H1 (cell line): ENCODE results near the gene CNDP2. TPM values are rescaled to one million over a fixed set of nuclear protein-coding genes. Genes with fewer than 3 reads are reported as not detected.

Experiments used
- CTCF ChIA-PET: fragments of 300-600 bp; sonication (Branson Sonifier 250); formaldehyde crosslinking; loops from one replicate; lab custom pipeline; 2021; ENCODE audit not compliant: partially characterized antibody; lab: Charles Lee
- POLR2A ChIA-PET: fragments of 300-600 bp; sonication (Branson Sonifier 250); formaldehyde crosslinking; loops from one replicate; lab custom pipeline; 2021; ENCODE audit warnings: inconsistent platforms; ENCODE audit not compliant: partially characterized antibody; lab: Charles Lee
- DNase-seq, 2 experiments: peaks; one replicate each; pipeline versions ENCODE4 v3.0.0 to v3.0.0-alpha.2; 2010 to 2022; ENCODE audit warnings: low spot score in 2 of 2, low read depth in 1 of 2, mixed read lengths in 1 of 2
- FAIRE-seq: peaks from 2 replicates; lab custom pipeline; 2011; peaks lifted over from hg19 to GRCh38; lab: Jason Lieb, UNC
- H2AFZ ChIP-seq: 2 replicates; pipeline ENCODE4 v1.8.1; 2012; ENCODE audit warnings: low read length, inconsistent platforms
- H2AK5ac ChIP-seq: 2 replicates; pipeline ENCODE4 v1.6.1; 2013; ENCODE audit warnings: low read depth, low read length
- H2BK120ac ChIP-seq: replicated peaks from 2 replicates; pipeline ENCODE3; 2013; ENCODE audit warnings: low read depth, low read length, inconsistent platforms
- H2BK12ac ChIP-seq: 2 replicates; pipeline ENCODE4 v1.6.1; 2013; ENCODE audit warnings: low read depth, low read length
- H2BK15ac ChIP-seq: 2 replicates; pipeline ENCODE4 v1.6.1; 2013; ENCODE audit warnings: low read length
- H2BK20ac ChIP-seq: 2 replicates; pipeline ENCODE4 v1.6.1; 2013; ENCODE audit warnings: low read length
- H2BK5ac ChIP-seq: 2 replicates; pipeline ENCODE4 v1.6.1; 2013; ENCODE audit warnings: low read depth, low read length
- H3K14ac ChIP-seq: 2 replicates; pipeline ENCODE4 v1.6.1; 2013; ENCODE audit warnings: inconsistent platforms; ENCODE audit not compliant: insufficient read length
- H3K18ac ChIP-seq: 2 replicates; pipeline ENCODE4 v1.6.1; 2013; ENCODE audit warnings: low read length; ENCODE audit errors: extremely low read depth
- H3K23ac ChIP-seq: 2 replicates; pipeline ENCODE4 v1.6.1; 2013; ENCODE audit warnings: inconsistent platforms; ENCODE audit not compliant: insufficient read length
- H3K23me2 ChIP-seq: 2 replicates; pipeline ENCODE4 v1.6.1; 2013; ENCODE audit warnings: low read depth, low read length
- H3K27ac ChIP-seq: 2 replicates; pipeline ENCODE4 v1.6.1; 2011; ENCODE audit warnings: low read depth, low read length, inconsistent platforms
- H3K27me3 ChIP-seq, 4 experiments: replicated peaks in 1 of 4; 1 replicate in 1 of 4; 2 replicates in 3 of 4; pipeline versions ENCODE4 v1.6.1 to v1.8.1; 2011 to 2013; ENCODE audit warnings: low read length in 3 of 4, mild to moderate bottlenecking in 3 of 4, inconsistent platforms in 2 of 4, mixed read lengths in 2 of 4, moderate library complexity in 1 of 4; ENCODE audit not compliant: control insufficient read depth in 3 of 4, insufficient read depth in 3 of 4; ENCODE audit errors: extremely low read depth in 1 of 4
- H3K36me3 ChIP-seq, 4 experiments: 2 replicates each; pipeline versions ENCODE4 v1.6.1 to v1.8.1; 2011 to 2013; ENCODE audit warnings: mild to moderate bottlenecking in 4 of 4, low read length in 3 of 4, moderate library complexity in 2 of 4, control low read depth in 1 of 4, inconsistent platforms in 1 of 4; ENCODE audit not compliant: insufficient read depth in 4 of 4, control insufficient read depth in 2 of 4
- H3K4ac ChIP-seq: replicated peaks from 2 replicates; pipeline ENCODE3; 2013; ENCODE audit warnings: low read length, low read depth, mixed read lengths, inconsistent platforms; ENCODE audit not compliant: insufficient read length
- H3K4me1 ChIP-seq, 4 experiments: replicated peaks in 1 of 4; 1 replicate in 1 of 4; 2 replicates in 3 of 4; pipeline versions ENCODE4 v1.6.1 to v1.8.1; 2011 to 2013; ENCODE audit warnings: low read length in 3 of 4, inconsistent platforms in 2 of 4, mixed read lengths in 1 of 4; ENCODE audit not compliant: insufficient read depth in 4 of 4, control insufficient read depth in 3 of 4
- H3K4me2 ChIP-seq, 2 experiments: 2 replicates each; pipeline versions ENCODE4 v1.6.1 to v1.8.1; 2011 to 2013; ENCODE audit warnings: low read depth in 2 of 2, low read length in 2 of 2, control low read depth in 1 of 2, inconsistent platforms in 1 of 2, mild to moderate bottlenecking in 1 of 2; ENCODE audit not compliant: insufficient read depth in 1 of 2
- H3K4me3 ChIP-seq, 4 experiments: fragments of 200-600, 300-600 bp in 1 of 4; sonication (generic), shearing (Covaris generic), sonication (Bioruptor Twin) in 1 of 4; 2 replicates each; pipeline versions ENCODE4 v1.5.1 to v1.8.1; 2011 to 2016; ENCODE audit warnings: low read length in 4 of 4, low read depth in 3 of 4, control low read depth in 2 of 4, inconsistent platforms in 2 of 4, mild to moderate bottlenecking in 2 of 4, mixed read lengths in 1 of 4, moderate library complexity in 1 of 4; ENCODE audit not compliant: insufficient read depth in 2 of 4; ENCODE audit errors: extremely low read depth in 1 of 4
- H3K56ac ChIP-seq: replicated peaks from 2 replicates; pipeline ENCODE3; 2013; ENCODE audit warnings: low read depth, mild to moderate bottlenecking, mixed read lengths, low read length, inconsistent platforms; ENCODE audit not compliant: insufficient read length
- H3K79me1 ChIP-seq: 2 replicates; pipeline ENCODE4 v1.6.1; 2013; ENCODE audit warnings: low read depth, low read length, control low read depth
- H3K79me2 ChIP-seq, 2 experiments: 2 replicates each; pipeline versions ENCODE4 v1.6.1 to v1.8.1; 2012 to 2013; ENCODE audit warnings: low read length in 2 of 2, mild to moderate bottlenecking in 2 of 2, inconsistent platforms in 1 of 2; ENCODE audit not compliant: insufficient read depth in 2 of 2, control insufficient read depth in 1 of 2
- H3K9ac ChIP-seq, 4 experiments: replicated peaks in 1 of 4; 1 replicate in 1 of 4; 2 replicates in 3 of 4; pipeline versions ENCODE4 v1.6.1 to v1.8.1; 2011 to 2013; ENCODE audit warnings: low read depth in 3 of 4, low read length in 3 of 4, control low read depth in 2 of 4, mild to moderate bottlenecking in 2 of 4, moderate library complexity in 2 of 4, inconsistent platforms in 1 of 4; ENCODE audit errors: extremely low read depth in 1 of 4
- H3K9me3 ChIP-seq, 2 experiments: 2 replicates each; pipeline versions ENCODE4 v1.6.1 to v1.8.1; 2012 to 2013; ENCODE audit warnings: mild to moderate bottlenecking in 2 of 2, moderate library complexity in 2 of 2, control low read depth in 1 of 2, inconsistent platforms in 1 of 2, low read depth in 1 of 2, low read length in 1 of 2, mixed read lengths in 1 of 2; ENCODE audit not compliant: insufficient read depth in 2 of 2
- H4K20me1 ChIP-seq, 2 experiments: replicated peaks in 1 of 2; 2 replicates each; pipeline versions ENCODE3 to v1.8.1; 2011 to 2013; ENCODE audit warnings: inconsistent platforms in 2 of 2, low read length in 2 of 2, mild to moderate bottlenecking in 1 of 2; ENCODE audit not compliant: insufficient read depth in 2 of 2, control insufficient read depth in 1 of 2
- H4K5ac ChIP-seq: 2 replicates; pipeline ENCODE4 v1.6.1; 2013; ENCODE audit warnings: low read length, low read depth, mixed read lengths, inconsistent platforms; ENCODE audit not compliant: insufficient read length
- H4K8ac ChIP-seq: 2 replicates; pipeline ENCODE4 v1.8.0; 2013; ENCODE audit warnings: mild to moderate bottlenecking, moderate library complexity, low read length, inconsistent platforms; ENCODE audit not compliant: insufficient read depth; ENCODE audit errors: extremely low read depth
- H4K91ac ChIP-seq: replicated peaks from 2 replicates; pipeline ENCODE3; 2013; ENCODE audit warnings: low read length, mixed read lengths, inconsistent platforms; ENCODE audit not compliant: insufficient read length
- BRCA1 ChIP-seq: IDR thresholded peaks from 2 replicates; pipeline ENCODE4 v1.6.1; 2012; ENCODE audit warnings: low read depth, low read length, improper control_type of control experiment
- CEBPB ChIP-seq: IDR thresholded peaks from 2 replicates; pipeline ENCODE4 v1.6.1; 2012; ENCODE audit warnings: low read depth, low read length
- CTCF ChIP-seq, 3 experiments: IDR thresholded peaks; 1 replicate in 2 of 3; 2 replicates in 1 of 3; pipeline versions ENCODE4 v1.5.1 to v1.6.1; 2011; ENCODE audit warnings: low read length in 3 of 3, mild to moderate bottlenecking in 3 of 3, inconsistent platforms in 2 of 3, low read depth in 1 of 3, moderate library complexity in 1 of 3; ENCODE audit not compliant: insufficient read depth in 1 of 3; ENCODE audit errors: control extremely low read depth in 1 of 3
- JUN ChIP-seq: IDR thresholded peaks from 2 replicates; pipeline ENCODE4 v1.6.1; 2011; ENCODE audit warnings: low read depth, mild to moderate bottlenecking, improper control_type of control experiment, low read length
- KDM1A ChIP-seq: fragments of 200-600, 300-600 bp; sonication (generic); IDR thresholded peaks from 2 replicates; pipeline ENCODE4 v1.7.1; 2016; ENCODE audit warnings: mild to moderate bottlenecking, low read length, borderline replicate concordance
- KDM4A ChIP-seq: IDR thresholded peaks from one replicate; pipeline ENCODE4 v1.7.1; 2012; ENCODE audit warnings: low read depth, mild to moderate bottlenecking, moderate library complexity, low read length, inconsistent platforms; ENCODE audit not compliant: severe bottlenecking
- MAFK ChIP-seq: IDR thresholded peaks from 2 replicates; pipeline ENCODE4 v1.6.1; 2012; ENCODE audit warnings: low read depth, mild to moderate bottlenecking, improper control_type of control experiment, low read length
- NANOG ChIP-seq: IDR thresholded peaks from 2 replicates; pipeline ENCODE4 v1.6.1; 2011; ENCODE audit warnings: low read length, low read depth, mild to moderate bottlenecking, inconsistent platforms; ENCODE audit not compliant: insufficient read depth, poor library complexity, severe bottlenecking
- POLR2A ChIP-seq, 2 experiments: IDR thresholded peaks; 1 replicate in 1 of 2; 2 replicates in 1 of 2; pipeline ENCODE4 v1.6.1; 2011; ENCODE audit warnings: low read depth in 2 of 2, low read length in 2 of 2, mild to moderate bottlenecking in 2 of 2; ENCODE audit errors: control extremely low read depth in 1 of 2
- RBBP5 ChIP-seq: IDR thresholded peaks from 2 replicates; pipeline ENCODE4 v1.7.1; 2012; ENCODE audit warnings: low read depth, mild to moderate bottlenecking, inconsistent platforms, low read length, moderate library complexity, borderline replicate concordance
- SIX5 ChIP-seq: IDR thresholded peaks from 2 replicates; pipeline ENCODE4 v1.6.1; 2011; ENCODE audit warnings: mild to moderate bottlenecking, low read depth, low read length
- TEAD4 ChIP-seq: IDR thresholded peaks from 2 replicates; pipeline ENCODE4 v1.6.1; 2012; ENCODE audit warnings: low read depth, low read length, inconsistent platforms, mixed read lengths
- WGBS, 2 experiments: shearing (Covaris generic) in 1 of 2; methylation state at CpG; one replicate each; pipeline versions ENCODE4 v1.1.6 to v1.1.7; 2013 to 2015; ENCODE audit warnings: low lambda C conversion rate in 2 of 2, mixed read lengths in 2 of 2, inconsistent platforms in 1 of 2, low coverage in 1 of 2, missing lambda C conversion rate in 1 of 2; ENCODE audit not compliant: insufficient replicate concordance in 2 of 2, insufficient coverage in 1 of 2, insufficient read length in 1 of 2; ENCODE audit errors: extremely low coverage in 1 of 2, missing lambda C conversion rate in 1 of 2; 5-methylcytosine and 5-hydroxymethylcytosine counted together
- polyA plus RNA-seq, 7 experiments: library from polyadenylated mRNA; depleted of rRNA in 3 of 7; stranded (reverse) in 5 of 7; unstranded in 2 of 7; fragments of >200 nt in 5 of 7; fragments of 200-250 nt in 2 of 7; gene quantifications; 1 replicate in 5 of 7; 2 replicates in 1 of 7; 4 replicates in 1 of 7; pipeline versions ENCODE4 v1.2.1 to v1.2.3, GENCODE V29; 2011 to 2013; ENCODE audit warnings: missing spikeins in 2 of 7, mixed read lengths in 2 of 7
- total RNA-seq: library from RNA; stranded (reverse); fragmentation: NEBNext Ultra II Directional; extraction: Animal tissue kit (Norgen Biotek cat#: 25700); gene quantifications from 2 replicates; pipeline ENCODE4 v1.2.1, GENCODE V29; 2021

Gene CNDP2
- total and polyA plus RNA-seq, 2 of the 8 experiments (the other 6 are each of a cell fraction or from before 2014, with no cell fraction given) = 71.8 to 243 TPM

DNA sequence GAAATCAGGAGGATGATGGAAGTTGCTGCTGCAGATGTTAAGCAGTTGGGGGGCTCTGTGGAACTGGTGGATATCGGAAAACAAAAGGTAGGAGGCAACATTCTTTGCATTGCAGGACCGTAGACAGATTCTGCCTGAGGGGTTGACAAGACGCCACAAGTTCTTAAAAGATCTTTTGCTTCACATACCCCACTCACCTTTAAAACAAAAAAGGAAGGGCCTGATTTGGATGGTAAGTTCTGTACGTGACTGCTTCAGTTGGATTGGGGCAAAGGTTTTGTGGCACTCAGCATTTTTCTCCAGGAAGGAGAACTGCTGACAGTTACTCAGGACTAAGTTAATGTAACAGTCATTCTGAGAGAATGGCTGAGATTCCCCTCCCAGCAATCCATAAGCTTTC lies 5.2 kb downstream of the CNDP2 start:
- H3K18ac ChIP-seq = no peak overlapping the region
- 91% methylated on average over 4 of the region's 4 CpGs; no CpG with 5 or more reads in 1 of the 2 experiments for WGBS, 2 experiments
- peaks cover 7 to 11% of the 10 kb centered on the region in 2 experiments for H4K20me1 ChIP-seq
- peaks cover 18 to 49% (median 36%) of the 10 kb centered on the region in 4 experiments for H3K36me3 ChIP-seq
- H4K91ac ChIP-seq = no peak overlapping the region
- no peak overlapping the region for H2BK12ac ChIP-seq
- no peak overlapping the region for H3K14ac ChIP-seq
- H3K4me3 ChIP-seq = no peak overlapping the region
- ChIA-PET POLR2A (no interaction called here), CTCF (interaction anchor here (1.2 kb wide), 1 partner anchor 42 kb away, joined by 3 read pairs; no protein-coding TSS in a partner anchor)
- H2BK5ac ChIP-seq = no peak overlapping the region
- no peak overlapping the region for H3K23ac ChIP-seq
- no peak overlapping the region for H3K56ac ChIP-seq
- no peak overlapping the region for H3K4me2 ChIP-seq
- peaks cover 12% of the 10 kb centered on the region for H3K79me1 ChIP-seq
- H4K5ac ChIP-seq = no peak overlapping the region
- no peak overlapping the region for H2BK15ac ChIP-seq
- H3K4me1 ChIP-seq = peaks cover 3 to 16% (median 7%) of the 10 kb centered on the region in 4 experiments; a peak in 5 of 7 replicates
- H3K23me2 ChIP-seq = peaks cover 2% of the 10 kb centered on the region; the same call in 1 of the 2 replicates
- H3K9me3 ChIP-seq = no peaks in the 10 kb centered on the region
- no peak overlapping the region for H3K4ac ChIP-seq
- no peaks in the 10 kb centered on the region for H3K27me3 ChIP-seq
- H3K79me2 ChIP-seq = peaks cover 19 to 36% of the 10 kb centered on the region in 2 experiments
- H2BK120ac ChIP-seq = no peak overlapping the region
- H2BK20ac ChIP-seq = no peak overlapping the region
- DNase-seq (no peak), FAIRE-seq (no peak)
- no peak overlapping the region for H2AK5ac ChIP-seq
- no peak overlapping the region for H2AFZ ChIP-seq
- no peak overlapping the region for H3K27ac ChIP-seq
- no peak overlapping the region for H4K8ac ChIP-seq
- no peak overlapping the region for H3K9ac ChIP-seq
- TF ChIP-seq CTCF (IDR thresholded peaks at IDR 0.05; ENCODE audit: control extremely low read depth in 1 of 3, insufficient read depth in 1 of 3, low read depth in 1 of 3, low read length in 3 of 3) (no peak), NANOG (no peak), JUN (no peak), KDM4A (no peak), TEAD4 (no peak), RBBP5 (no peak), KDM1A (no peak), BRCA1 (no peak), SIX5 (no peak), CEBPB (no peak), MAFK (no peak), POLR2A (IDR thresholded peaks at IDR 0.05; ENCODE audit: control extremely low read depth in 1 of 2, low read depth in 2 of 2, low read length in 2 of 2) (no peak)
